Neutrophil (primary cell): ENCODE results near the gene UVRAG.

Source experiments
- H3K27ac ChIP-seq: fragments of 200-600 bp; sonication (generic); 2 replicates; pipeline ENCODE4 v1.5.1; 2016; ENCODE audit warnings: mild to moderate bottlenecking, moderate library complexity
- H3K27me3 ChIP-seq: fragments of 200-600 bp; sonication (generic); 2 replicates; pipeline ENCODE4 v1.6.0; 2016; ENCODE audit warnings: mild to moderate bottlenecking
- H3K36me3 ChIP-seq: fragments of 200-600 bp; sonication (generic); 2 replicates; pipeline ENCODE4 v1.5.1; 2017
- H3K4me1 ChIP-seq, 2 experiments: fragments of 200-600 bp in 1 of 2; sonication (generic) in 1 of 2; 1 replicate in 1 of 2; 2 replicates in 1 of 2; pipeline versions ENCODE4 v1.5.1 to v1.6.1; 2013 to 2016; ENCODE audit warnings: low read depth in 1 of 2, low read length in 1 of 2, mild to moderate bottlenecking in 1 of 2, moderate library complexity in 1 of 2; ENCODE audit not compliant: control insufficient read depth in 1 of 2, insufficient read depth in 1 of 2
- H3K4me3 ChIP-seq, 2 experiments: fragments of 200-600 bp in 1 of 2; sonication (generic) in 1 of 2; 1 replicate in 1 of 2; 2 replicates in 1 of 2; pipeline ENCODE4 v1.5.1; 2013 to 2016; ENCODE audit warnings: low read depth in 1 of 2, low read length in 1 of 2, mild to moderate bottlenecking in 1 of 2, moderate library complexity in 1 of 2
- H3K9me3 ChIP-seq: fragments of 200-600 bp; sonication (generic); 2 replicates; pipeline ENCODE4 v1.5.1; 2016
- TF ChIP-seq, protein P1 (sequence below): fragments of 200-600 bp; sonication (generic); IDR thresholded peaks from 2 replicates; pipeline ENCODE4 v1.5.1; 2016; ENCODE audit warnings: antibody characterized with exemption

The UVRAG gene

DNA sequence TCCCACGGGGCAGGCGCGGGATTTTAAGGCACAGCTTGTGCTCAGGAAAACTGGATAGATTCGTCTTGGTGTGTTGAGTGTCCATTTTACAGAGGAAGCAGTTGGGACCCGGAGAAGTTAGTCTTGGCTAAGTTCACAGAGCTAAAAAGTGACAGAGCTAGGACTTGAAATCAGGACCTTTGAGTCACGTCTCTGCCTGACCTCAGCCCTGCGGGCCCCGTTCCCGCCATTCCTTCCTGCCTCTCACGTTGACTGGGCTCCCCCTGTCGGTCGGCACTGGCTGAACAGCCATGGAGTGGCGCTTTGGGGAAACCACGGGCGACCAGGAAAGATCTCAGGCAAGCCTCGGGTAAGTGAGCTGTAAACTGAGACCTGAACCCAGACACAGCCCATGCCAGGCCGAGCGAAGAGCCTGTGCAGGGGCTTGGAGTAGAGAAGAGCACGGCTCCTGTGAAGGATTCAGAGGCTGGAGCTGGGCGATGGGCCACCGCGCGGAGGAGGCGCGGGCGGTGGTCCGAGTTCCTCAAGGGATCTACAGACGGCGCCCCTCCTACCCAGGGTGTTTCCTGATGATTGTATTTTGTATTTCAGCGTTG is 337.2 kb downstream of the UVRAG start:
- Histone ChIP-seq H3K36me3 (no peaks in the 10 kb centered on the region), H3K9me3 (no peaks in the 10 kb centered on the region), H3K27ac (no peak overlapping the region), H3K4me1 (peaks cover 9% of the 10 kb centered on the region in 2 experiments), H3K27me3 (peaks cover 23% of the 10 kb centered on the region), H3K4me3 (peak overlapping the region; percentile 9 to 42)
- TF ChIP-seq, protein P1, sequence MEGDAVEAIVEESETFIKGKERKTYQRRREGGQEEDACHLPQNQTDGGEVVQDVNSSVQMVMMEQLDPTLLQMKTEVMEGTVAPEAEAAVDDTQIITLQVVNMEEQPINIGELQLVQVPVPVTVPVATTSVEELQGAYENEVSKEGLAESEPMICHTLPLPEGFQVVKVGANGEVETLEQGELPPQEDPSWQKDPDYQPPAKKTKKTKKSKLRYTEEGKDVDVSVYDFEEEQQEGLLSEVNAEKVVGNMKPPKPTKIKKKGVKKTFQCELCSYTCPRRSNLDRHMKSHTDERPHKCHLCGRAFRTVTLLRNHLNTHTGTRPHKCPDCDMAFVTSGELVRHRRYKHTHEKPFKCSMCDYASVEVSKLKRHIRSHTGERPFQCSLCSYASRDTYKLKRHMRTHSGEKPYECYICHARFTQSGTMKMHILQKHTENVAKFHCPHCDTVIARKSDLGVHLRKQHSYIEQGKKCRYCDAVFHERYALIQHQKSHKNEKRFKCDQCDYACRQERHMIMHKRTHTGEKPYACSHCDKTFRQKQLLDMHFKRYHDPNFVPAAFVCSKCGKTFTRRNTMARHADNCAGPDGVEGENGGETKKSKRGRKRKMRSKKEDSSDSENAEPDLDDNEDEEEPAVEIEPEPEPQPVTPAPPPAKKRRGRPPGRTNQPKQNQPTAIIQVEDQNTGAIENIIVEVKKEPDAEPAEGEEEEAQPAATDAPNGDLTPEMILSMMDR: peak; percentile 76

- H3K27me3 ChIP-seq: peaks cover 23% of the 10 kb centered on the region
- H3K4me3 ChIP-seq: peak overlapping the region in 1 of 2 experiments; percentile 42
- peaks cover 9% of the 10 kb centered on the region in 2 experiments for H3K4me1 ChIP-seq
- H3K9me3 ChIP-seq: no peaks in the 10 kb centered on the region
- H3K27ac ChIP-seq: no peak overlapping the region
- TF ChIP-seq, protein P1: no peak
- no peaks in the 10 kb centered on the region for H3K36me3 ChIP-seq
These were observed 337.9 kb downstream of the UVRAG start for GRCh38 chr11:76152741-76153570.

DNA sequence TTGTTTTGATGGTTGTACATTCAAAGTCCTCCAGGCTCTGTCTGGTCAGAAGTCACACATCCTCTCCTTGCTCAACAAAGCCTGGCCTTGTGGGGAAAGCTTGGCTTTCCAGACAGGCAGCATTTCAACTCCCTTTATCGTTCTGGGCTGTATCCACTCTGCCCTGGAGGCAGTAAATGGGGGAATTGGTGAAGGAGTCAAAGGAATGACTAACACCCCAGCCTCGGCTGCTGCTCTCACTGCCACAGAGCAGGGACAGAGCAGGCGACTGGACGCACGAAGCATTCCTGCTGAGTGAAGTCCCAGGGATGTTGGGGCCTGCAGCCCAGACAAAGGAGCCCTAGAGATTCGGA is 338.5 kb downstream of the UVRAG start:
- Histone ChIP-seq H3K4me3 (no peak overlapping the region), H3K27me3 (peaks cover 23% of the 10 kb centered on the region), H3K9me3 (no peaks in the 10 kb centered on the region), H3K36me3 (no peaks in the 10 kb centered on the region), H3K4me1 (peaks cover 9% of the 10 kb centered on the region in 2 experiments), H3K27ac (no peak overlapping the region)
- TF ChIP-seq, protein P1: no peak

GRCh38 chr11:76155500-76156227 is 340.7 kb downstream of the UVRAG start:
- H3K27me3 ChIP-seq: peaks cover 23% of the 10 kb centered on the region
- no peaks in the 10 kb centered on the region for H3K36me3 ChIP-seq
- H3K27ac ChIP-seq: no peak overlapping the region
- peaks cover 9% of the 10 kb centered on the region in 2 experiments for H3K4me1 ChIP-seq
- H3K9me3 ChIP-seq: no peaks in the 10 kb centered on the region
- no peak overlapping the region for H3K4me3 ChIP-seq
- TF ChIP-seq, protein P1: no peak

- Histone ChIP-seq H3K36me3 (no peaks in the 10 kb centered on the region), H3K4me1 (peaks cover 6 to 7% of the 10 kb centered on the region in 2 experiments), H3K27ac (no peak overlapping the region), H3K4me3 (no peak overlapping the region), H3K27me3 (peaks cover 29% of the 10 kb centered on the region), H3K9me3 (no peaks in the 10 kb centered on the region)
- TF ChIP-seq, protein P1: no peak
These were observed 342.0 kb downstream of the UVRAG start for GRCh38 chr11:76156971-76157427.
